Panc1 (cell line): ENCODE data around the gene CHRNA1.

Source experiments
- POLR2AphosphoS5 ChIP-seq: IDR thresholded peaks from 2 replicates; pipeline ENCODE4 v1.6.1; 2012; ENCODE audit warnings: mild to moderate bottlenecking, low read depth, low read length, moderate library complexity
- SIN3A ChIP-seq: IDR thresholded peaks from 2 replicates; pipeline ENCODE4 v1.6.1; 2012; ENCODE audit warnings: low read depth, mild to moderate bottlenecking, low read length, moderate library complexity, borderline replicate concordance; ENCODE audit not compliant: insufficient read depth
- TCF7L2 ChIP-seq: IDR thresholded peaks from 2 replicates; pipeline ENCODE4 v1.6.1; 2011; ENCODE audit warnings: mild to moderate bottlenecking, low read depth, low read length, inconsistent platforms
- TF ChIP-seq, protein P1 (sequence below): fragments of 450-650 bp; IDR thresholded peaks from 2 replicates; pipeline ENCODE4 v1.5.1; 2017; ENCODE audit warnings: mild to moderate bottlenecking
- TF ChIP-seq, protein P2 (sequence below), 2 experiments: IDR thresholded peaks; 2 replicates each; pipeline ENCODE4 v1.6.1; 2011 to 2012; ENCODE audit warnings: low read depth in 2 of 2, control low read depth in 1 of 2, low read length in 1 of 2, mild to moderate bottlenecking in 1 of 2, moderate library complexity in 1 of 2; ENCODE audit not compliant: insufficient read depth in 1 of 2

DNA sequence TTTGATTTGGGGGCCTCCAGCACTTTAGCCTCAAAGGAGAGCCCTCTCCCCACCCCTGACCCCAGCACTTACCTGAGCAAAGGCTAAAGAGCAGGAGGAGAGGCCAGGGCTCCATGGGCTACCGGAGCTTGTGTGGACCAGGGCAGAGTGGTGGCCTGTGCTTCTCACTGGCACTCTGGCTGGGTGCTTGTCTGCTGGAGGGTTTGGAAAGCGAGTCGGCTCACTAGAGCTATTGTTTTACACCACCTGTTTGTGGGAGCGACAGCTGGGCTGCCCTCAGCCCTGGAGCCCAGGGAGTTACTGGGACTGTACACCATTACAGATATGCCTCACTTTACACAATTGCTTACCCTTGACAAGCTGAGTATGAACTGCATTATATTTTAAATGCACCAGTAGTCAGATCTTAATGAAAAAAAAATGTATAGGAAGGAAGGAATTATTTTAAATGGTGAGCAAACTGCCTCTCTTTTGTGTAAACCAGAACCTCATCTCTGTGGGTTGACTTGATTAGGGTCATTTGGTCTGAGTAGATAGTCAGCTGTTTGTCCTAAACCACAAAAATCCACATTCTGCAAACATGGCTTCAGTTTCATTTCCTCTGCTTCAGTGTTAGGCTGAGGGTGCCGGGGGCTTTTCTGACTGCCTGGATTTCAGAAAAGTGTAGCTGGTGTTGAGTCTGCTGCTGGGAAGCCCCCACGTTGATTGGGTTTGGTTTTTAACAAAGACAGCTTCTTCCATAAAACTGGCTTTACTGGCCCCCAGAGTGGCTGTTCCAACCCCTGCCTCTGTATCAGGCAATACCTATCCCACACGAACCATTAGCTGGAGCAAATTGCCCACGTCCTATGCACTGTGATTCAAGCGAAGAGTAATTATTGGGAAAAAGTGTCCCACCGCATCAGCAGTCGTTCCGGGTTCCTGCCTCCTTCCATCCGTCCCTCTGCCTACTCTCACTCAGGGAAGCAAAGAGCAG is at the start of gene CHRNA1:
- TF ChIP-seq POLR2AphosphoS5 (no peak), SIN3A (no peak), TCF7L2 (no peak)
- TF ChIP-seq, protein P1, sequence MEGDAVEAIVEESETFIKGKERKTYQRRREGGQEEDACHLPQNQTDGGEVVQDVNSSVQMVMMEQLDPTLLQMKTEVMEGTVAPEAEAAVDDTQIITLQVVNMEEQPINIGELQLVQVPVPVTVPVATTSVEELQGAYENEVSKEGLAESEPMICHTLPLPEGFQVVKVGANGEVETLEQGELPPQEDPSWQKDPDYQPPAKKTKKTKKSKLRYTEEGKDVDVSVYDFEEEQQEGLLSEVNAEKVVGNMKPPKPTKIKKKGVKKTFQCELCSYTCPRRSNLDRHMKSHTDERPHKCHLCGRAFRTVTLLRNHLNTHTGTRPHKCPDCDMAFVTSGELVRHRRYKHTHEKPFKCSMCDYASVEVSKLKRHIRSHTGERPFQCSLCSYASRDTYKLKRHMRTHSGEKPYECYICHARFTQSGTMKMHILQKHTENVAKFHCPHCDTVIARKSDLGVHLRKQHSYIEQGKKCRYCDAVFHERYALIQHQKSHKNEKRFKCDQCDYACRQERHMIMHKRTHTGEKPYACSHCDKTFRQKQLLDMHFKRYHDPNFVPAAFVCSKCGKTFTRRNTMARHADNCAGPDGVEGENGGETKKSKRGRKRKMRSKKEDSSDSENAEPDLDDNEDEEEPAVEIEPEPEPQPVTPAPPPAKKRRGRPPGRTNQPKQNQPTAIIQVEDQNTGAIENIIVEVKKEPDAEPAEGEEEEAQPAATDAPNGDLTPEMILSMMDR = no peak
- TF ChIP-seq, protein P2, sequence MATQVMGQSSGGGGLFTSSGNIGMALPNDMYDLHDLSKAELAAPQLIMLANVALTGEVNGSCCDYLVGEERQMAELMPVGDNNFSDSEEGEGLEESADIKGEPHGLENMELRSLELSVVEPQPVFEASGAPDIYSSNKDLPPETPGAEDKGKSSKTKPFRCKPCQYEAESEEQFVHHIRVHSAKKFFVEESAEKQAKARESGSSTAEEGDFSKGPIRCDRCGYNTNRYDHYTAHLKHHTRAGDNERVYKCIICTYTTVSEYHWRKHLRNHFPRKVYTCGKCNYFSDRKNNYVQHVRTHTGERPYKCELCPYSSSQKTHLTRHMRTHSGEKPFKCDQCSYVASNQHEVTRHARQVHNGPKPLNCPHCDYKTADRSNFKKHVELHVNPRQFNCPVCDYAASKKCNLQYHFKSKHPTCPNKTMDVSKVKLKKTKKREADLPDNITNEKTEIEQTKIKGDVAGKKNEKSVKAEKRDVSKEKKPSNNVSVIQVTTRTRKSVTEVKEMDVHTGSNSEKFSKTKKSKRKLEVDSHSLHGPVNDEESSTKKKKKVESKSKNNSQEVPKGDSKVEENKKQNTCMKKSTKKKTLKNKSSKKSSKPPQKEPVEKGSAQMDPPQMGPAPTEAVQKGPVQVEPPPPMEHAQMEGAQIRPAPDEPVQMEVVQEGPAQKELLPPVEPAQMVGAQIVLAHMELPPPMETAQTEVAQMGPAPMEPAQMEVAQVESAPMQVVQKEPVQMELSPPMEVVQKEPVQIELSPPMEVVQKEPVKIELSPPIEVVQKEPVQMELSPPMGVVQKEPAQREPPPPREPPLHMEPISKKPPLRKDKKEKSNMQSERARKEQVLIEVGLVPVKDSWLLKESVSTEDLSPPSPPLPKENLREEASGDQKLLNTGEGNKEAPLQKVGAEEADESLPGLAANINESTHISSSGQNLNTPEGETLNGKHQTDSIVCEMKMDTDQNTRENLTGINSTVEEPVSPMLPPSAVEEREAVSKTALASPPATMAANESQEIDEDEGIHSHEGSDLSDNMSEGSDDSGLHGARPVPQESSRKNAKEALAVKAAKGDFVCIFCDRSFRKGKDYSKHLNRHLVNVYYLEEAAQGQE (IDR thresholded peaks at IDR 0.05; ENCODE audit: insufficient read depth in 1 of 2, low read depth in 2 of 2, low read length in 1 of 2) = no peak
